ENCODE data around the gene TTLL3.

Gene TTLL3

GRCh38 chr3:9787714-9788113 is 22.3 kb upstream of the TTLL3 start:
- no peak overlapping the region for H3K27ac ChIP-seq (ENCODE audit: low read depth, low read length)
- no peak overlapping the region for H3K4me3 ChIP-seq (ENCODE audit: insufficient read depth, low read length, poor library complexity, severe bottlenecking)
- no peak overlapping the region for H3K4me2 ChIP-seq (ENCODE audit: low read depth, low read length, poor library complexity, severe bottlenecking)
- H3K9ac ChIP-seq (ENCODE audit: low read length): no peak overlapping the region
- no peaks in the 10 kb centered on the region for H3K27me3 ChIP-seq (ENCODE audit: low read length)
- H4K20me1 ChIP-seq (ENCODE audit: low read depth, low read length): no peaks in the 10 kb centered on the region
- H2AFZ ChIP-seq (ENCODE audit: low read depth, low read length, severe bottlenecking): no peak overlapping the region
- H3K36me3 ChIP-seq (ENCODE audit: low read length): 0 out of 2 replicates have a peak, but pooled peaks cover 3% of the 10 kb centered on the region
- H3K9me2 ChIP-seq (replicated peaks; ENCODE audit: insufficient read depth, low read length): no peaks in the 10 kb centered on the region
- no peaks in the 10 kb centered on the region for H3K9me3 ChIP-seq (ENCODE audit: insufficient read depth, low read length)
- peaks cover 7% of the 10 kb centered on the region; the same call in 1 of the 2 replicates for H3K79me2 ChIP-seq (ENCODE audit: insufficient read depth, low read length)
- TF ChIP-seq CTCF (IDR thresholded peaks at IDR 0.05; ENCODE audit: insufficient read depth, low read length, poor library complexity, severe bottlenecking) (no peak), EZH2phosphoT487 (conservative IDR thresholded peaks at IDR 0.05; ENCODE audit: low read length) (no peak)
- peaks cover 15% of the 10 kb centered on the region; the same call in 1 of the 2 replicates for H3F3A ChIP-seq (ENCODE audit: insufficient read depth)

GRCh38 chr3:9791127-9791526 is 18.9 kb upstream of the TTLL3 start:
- H3K4me2 ChIP-seq (ENCODE audit: low read depth, low read length, poor library complexity, severe bottlenecking): peak overlapping the region; percentile 89
- peaks cover 9% of the 10 kb centered on the region; the same call in 1 of the 2 replicates for H3F3A ChIP-seq (ENCODE audit: insufficient read depth)
- no peaks in the 10 kb centered on the region for H3K9me3 ChIP-seq (ENCODE audit: insufficient read depth, low read length)
- peak overlapping the region; percentile 100 for H3K9ac ChIP-seq (ENCODE audit: low read length)
- no peaks in the 10 kb centered on the region; the same call in 1 of the 2 replicates for H3K36me3 ChIP-seq (ENCODE audit: low read length)
- H4K20me1 ChIP-seq (ENCODE audit: low read depth, low read length): peaks cover 5% of the 10 kb centered on the region; the same call in 1 of the 2 replicates
- no peaks in the 10 kb centered on the region for H3K27me3 ChIP-seq (ENCODE audit: low read length)
- peak overlapping the region; percentile 98 for H3K4me3 ChIP-seq (ENCODE audit: insufficient read depth, low read length, poor library complexity, severe bottlenecking)
- no peak for TF ChIP-seq EZH2phosphoT487 (conservative IDR thresholded peaks at IDR 0.05; ENCODE audit: low read length)
- TF ChIP-seq CTCF (IDR thresholded peaks at IDR 0.05; ENCODE audit: insufficient read depth, low read length, poor library complexity, severe bottlenecking): no peak
- peaks cover 40% of the 10 kb centered on the region for H3K79me2 ChIP-seq (ENCODE audit: insufficient read depth, low read length)
- no peaks in the 10 kb centered on the region for H3K9me2 ChIP-seq (replicated peaks; ENCODE audit: insufficient read depth, low read length)
- H2AFZ ChIP-seq (ENCODE audit: low read depth, low read length, severe bottlenecking): no peak overlapping the region
- peak overlapping the region; percentile 86; the same call in 1 of the 2 replicates for H3K27ac ChIP-seq (ENCODE audit: low read depth, low read length)

GRCh38 chr3:9791790-9792404 is 18.2 kb upstream of the TTLL3 start:
- H3K79me2 ChIP-seq (ENCODE audit: insufficient read depth, low read length): peaks cover 45% of the 10 kb centered on the region
- H4K20me1 ChIP-seq (ENCODE audit: low read depth, low read length): peaks cover 6% of the 10 kb centered on the region; the same call in 1 of the 2 replicates
- TF ChIP-seq EZH2phosphoT487 (conservative IDR thresholded peaks at IDR 0.05; ENCODE audit: low read length) (no peak), CTCF (IDR thresholded peaks at IDR 0.05; ENCODE audit: insufficient read depth, low read length, poor library complexity, severe bottlenecking) (no peak)
- H3K9ac ChIP-seq (ENCODE audit: low read length): peak overlapping the region; percentile 100
- H3K4me2 ChIP-seq (ENCODE audit: low read depth, low read length, poor library complexity, severe bottlenecking): peak overlapping the region; percentile 89
- no peaks in the 10 kb centered on the region for H3K27me3 ChIP-seq (ENCODE audit: low read length)
- no peaks in the 10 kb centered on the region; the same call in 1 of the 2 replicates for H3K36me3 ChIP-seq (ENCODE audit: low read length)
- no peaks in the 10 kb centered on the region for H3K9me3 ChIP-seq (ENCODE audit: insufficient read depth, low read length)
- peak overlapping the region; percentile 98 for H3K4me3 ChIP-seq (ENCODE audit: insufficient read depth, low read length, poor library complexity, severe bottlenecking)
- no peaks in the 10 kb centered on the region for H3K9me2 ChIP-seq (replicated peaks; ENCODE audit: insufficient read depth, low read length)
- peaks cover 9% of the 10 kb centered on the region; the same call in 1 of the 2 replicates for H3F3A ChIP-seq (ENCODE audit: insufficient read depth)
- H3K27ac ChIP-seq (ENCODE audit: low read depth, low read length): peak overlapping the region; percentile 86
- peak overlapping the region; percentile 69 for H2AFZ ChIP-seq (ENCODE audit: low read depth, low read length, severe bottlenecking)

All from SU-DHL-6 (cell line).